Stimulated activated CD4-positive, alpha-beta T cell treated with anti-CD3 and anti-CD28 coated beads, Interleukin-1b, Interleukin-23, amount 100 ng/mL, for 24 hours (primary cell): ENCODE results near the gene DPP4.
"Not testable (repeated sequence)": the region's sequence is repeated elsewhere in the genome, so short reads cannot be mapped to it uniquely, and the experiment has no call there.

Source experiments
- DNase-seq, 4 experiments: peaks; one replicate each; pipeline ENCODE4 v3.0.0-alpha.2; 2020; ENCODE audit warnings: low read depth in 4 of 4, low spot score in 1 of 4

DPP4 gene

GRCh38 chr2:162058973-162059668 lies 14.9 kb downstream of the DPP4 start:
- no peak for DNase-seq

GRCh38 chr2:162057426-162057825 lies 16.6 kb downstream of the DPP4 start:
- DNase-seq, result no peak

- DNase-seq, result no peak
Measured at GRCh38 chr2:162056796-162057399, 17.1 kb downstream of the DPP4 start.

- no peak for DNase-seq
Measured at GRCh38 chr2:162053808-162054155, 20.2 kb downstream of the DPP4 start.

GRCh38 chr2:162053066-162053807 lies 20.8 kb downstream of the DPP4 start:
- DNase-seq, result no peak

- DNase-seq, result no peak
Measured at GRCh38 chr2:162050513-162050961, 23.5 kb downstream of the DPP4 start.

GRCh38 chr2:162049089-162049488 lies 24.9 kb downstream of the DPP4 start:
- not testable (repeated sequence) for DNase-seq

- no peak for DNase-seq
Measured at GRCh38 chr2:162044586-162044985, 29.4 kb downstream of the DPP4 start.

GRCh38 chr2:162043132-162043531 lies 30.9 kb downstream of the DPP4 start:
- no peak for DNase-seq

- DNase-seq, result no peak
Measured at GRCh38 chr2:162041485-162041884, 32.5 kb downstream of the DPP4 start.

- no peak for DNase-seq
Measured at GRCh38 chr2:162038725-162039124, 35.3 kb downstream of the DPP4 start.

GRCh38 chr2:162037886-162038285 lies 36.1 kb downstream of the DPP4 start:
- no peak for DNase-seq

GRCh38 chr2:162037028-162037795 lies 36.8 kb downstream of the DPP4 start:
- DNase-seq, result no peak

GRCh38 chr2:162035981-162036380 lies 38.0 kb downstream of the DPP4 start:
- no peak for DNase-seq

GRCh38 chr2:162030363-162031190 lies 43.4 kb downstream of the DPP4 start:
- DNase-seq, result no peak

- no peak for DNase-seq
Measured at GRCh38 chr2:162029287-162029901, 44.6 kb downstream of the DPP4 start.

- DNase-seq, result no peak
Measured at GRCh38 chr2:162028511-162028910, 45.5 kb downstream of the DPP4 start.

- no peak for DNase-seq
Measured at GRCh38 chr2:162025121-162025911, 48.7 kb downstream of the DPP4 start.

GRCh38 chr2:162022290-162022945 lies 51.6 kb downstream of the DPP4 start:
- no peak for DNase-seq
